ENCODE data around the gene HOXD9. TPM values are rescaled to one million over a fixed set of nuclear protein-coding genes. Genes with fewer than 3 reads are reported as not detected.

Gene HOXD9
- total RNA-seq, 4 donors from 2014 or later, result 2.7 to 13.3 (median 7.5) TPM

GRCh38 chr2:176156807-176157498 is 34.4 kb downstream of the HOXD9 start, which contains the start of gene HOXD3:
HOXD3 (plus strand) TSS chr2:176157307; CDS start chr2:176169115, 11,808 bp downstream.
- in situ Hi-C loops (cut with MboI; ENCODE audit: low pct_ligation_motif_present in 1 of 4, low pct_unique_long_range_greater_than_20kb in 1 of 4, low sequenced_read_pairs in 3 of 4), result no loop called here
- WGBS, 2 donors (ENCODE audit: low coverage in 1 of 2), result 23 to 29% methylated on average over 2 to 41 of the region's 48 CpGs
- no peak for DNase-seq
- intact Hi-C loops (cut with DNase I; ENCODE audit: low total_unique reads), result no loop called here
- Histone ChIP-seq H3K4me1 (peaks cover 4 to 38% (median 21%) of the 10 kb centered on the region in 4 donors), H3K4me3 (peak within 1 kb of the TSS in 3 of 4 donors; percentile 17 to 49 (median 32)), H3K9me3 (no peaks in the 10 kb centered on the region), H3K36me3 (peaks cover 0 to 8% (median 0%) of the 10 kb centered on the region in 4 donors), H3K27ac (peak within 1 kb of the TSS in 2 of 4 donors; percentile 55 to 65), H3K27me3 (peaks cover 75% of the 10 kb centered on the region)
- TF ChIP-seq POLR2A (IDR thresholded peaks at IDR 0.05) (no peak), POLR2AphosphoS5 (IDR thresholded peaks at IDR 0.05) (no peak), CTCF (IDR thresholded peaks at IDR 0.05) (no peak), EP300 (IDR thresholded peaks at IDR 0.05; ENCODE audit: low read depth) (no peak)

GRCh38 chr2:176157499-176158185 is 35.1 kb downstream of the HOXD9 start:
- Histone ChIP-seq H3K27me3 (peaks cover 82% of the 10 kb centered on the region), H3K4me3 (peak overlapping the region in 3 of 4 donors; percentile 17 to 49 (median 32)), H3K4me1 (peaks cover 4 to 38% (median 21%) of the 10 kb centered on the region in 4 donors), H3K36me3 (peaks cover 0 to 7% (median 0%) of the 10 kb centered on the region in 4 donors), H3K27ac (peak overlapping the region in 2 of 4 donors; percentile 55 to 65), H3K9me3 (no peaks in the 10 kb centered on the region)
- peak; percentile 59 for DNase-seq
- WGBS, 2 donors (ENCODE audit: low coverage in 1 of 2), result 29 to 40% methylated on average over 15 to 43 of the region's 43 CpGs
- in situ Hi-C loops (cut with MboI; ENCODE audit: low pct_ligation_motif_present in 1 of 4, low pct_unique_long_range_greater_than_20kb in 1 of 4, low sequenced_read_pairs in 3 of 4) (no loop called here), intact Hi-C loops (cut with DNase I; ENCODE audit: low total_unique reads) (no loop called here)
- no peak for TF ChIP-seq POLR2A (IDR thresholded peaks at IDR 0.05)
- TF ChIP-seq EP300 (IDR thresholded peaks at IDR 0.05; ENCODE audit: low read depth), result no peak
- TF ChIP-seq CTCF (IDR thresholded peaks at IDR 0.05), result no peak

GRCh38 chr2:176158186-176158591 is 35.7 kb downstream of the HOXD9 start:
- DNase-seq, result no peak
- TF ChIP-seq EP300 (IDR thresholded peaks at IDR 0.05; ENCODE audit: low read depth) (no peak), CTCF (IDR thresholded peaks at IDR 0.05) (no peak)
- Histone ChIP-seq H3K36me3 (peaks cover 0 to 1% (median 0%) of the 10 kb centered on the region in 4 donors), H3K4me3 (peak overlapping the region in 2 of 4 donors; percentile 17 to 49), H3K27me3 (peaks cover 88% of the 10 kb centered on the region), H3K4me1 (peaks cover 4 to 44% (median 24%) of the 10 kb centered on the region in 4 donors), H3K9me3 (no peaks in the 10 kb centered on the region), H3K27ac (peak overlapping the region in 2 of 4 donors; percentile 55 to 65)
- 14 to 34% methylated on average over 7 to 22 of the region's 22 CpGs for WGBS, 2 donors (ENCODE audit: low coverage in 1 of 2)
- in situ Hi-C loops (cut with MboI; ENCODE audit: low pct_ligation_motif_present in 1 of 4, low pct_unique_long_range_greater_than_20kb in 1 of 4, low sequenced_read_pairs in 3 of 4), result no loop called here
- intact Hi-C loops (cut with DNase I; ENCODE audit: low total_unique reads), result no loop called here

GRCh38 chr2:176158855-176159662 is 36.5 kb downstream of the HOXD9 start:
- peak; percentile 49 for DNase-seq
- 43% methylated on average over 39 of the region's 39 CpGs; no CpG with 5 or more reads in 1 of the 2 donors for WGBS, 2 donors (ENCODE audit: low coverage in 1 of 2)
- H3K4me1 ChIP-seq, result peaks cover 4 to 48% (median 24%) of the 10 kb centered on the region in 4 donors
- in situ Hi-C loops (cut with MboI; ENCODE audit: low pct_ligation_motif_present in 1 of 4, low pct_unique_long_range_greater_than_20kb in 1 of 4, low sequenced_read_pairs in 3 of 4), result no loop called here
- H3K9me3 ChIP-seq, result no peaks in the 10 kb centered on the region
- peaks cover 96% of the 10 kb centered on the region for H3K27me3 ChIP-seq
- no peak overlapping the region for H3K4me3 ChIP-seq
- H3K27ac ChIP-seq, result peak overlapping the region in 2 of 4 donors; percentile 6 to 28
- no peaks in the 10 kb centered on the region for H3K36me3 ChIP-seq
- TF ChIP-seq CTCF (IDR thresholded peaks at IDR 0.05) (no peak), POLR2AphosphoS5 (IDR thresholded peaks at IDR 0.05) (no peak), POLR2A (IDR thresholded peaks at IDR 0.05) (no peak), EP300 (IDR thresholded peaks at IDR 0.05; ENCODE audit: low read depth) (no peak)
- intact Hi-C loops (cut with DNase I; ENCODE audit: low total_unique reads), result no loop called here

Data from transverse colon (tissue), 4 donors.